Transverse colon (tissue), 4 donors: Measurements from ENCODE around the gene OTUB2.

Source experiments
- POLR2AphosphoS5 ChIP-seq, 3 donors: sonication (generic); formaldehyde crosslinking; IDR thresholded peaks; one replicate each; pipeline ENCODE4 v1.6.1; 2016; ENCODE audit warnings: antibody characterized with exemption in 3 of 3
- TF ChIP-seq, protein P1 (sequence below), 5 experiments: fragments of 200-600 bp in 3 of 5; fragments of 450-650 bp in 2 of 5; sonication (generic) in 3 of 5; IDR thresholded peaks; 1 replicate in 2 of 5; 2 replicates in 3 of 5; pipeline ENCODE4 v1.5.1; 2016 to 2017; ENCODE audit warnings: antibody characterized with exemption in 5 of 5, inconsistent platforms in 3 of 5, mild to moderate bottlenecking in 2 of 5, moderate library complexity in 1 of 5

DNA sequence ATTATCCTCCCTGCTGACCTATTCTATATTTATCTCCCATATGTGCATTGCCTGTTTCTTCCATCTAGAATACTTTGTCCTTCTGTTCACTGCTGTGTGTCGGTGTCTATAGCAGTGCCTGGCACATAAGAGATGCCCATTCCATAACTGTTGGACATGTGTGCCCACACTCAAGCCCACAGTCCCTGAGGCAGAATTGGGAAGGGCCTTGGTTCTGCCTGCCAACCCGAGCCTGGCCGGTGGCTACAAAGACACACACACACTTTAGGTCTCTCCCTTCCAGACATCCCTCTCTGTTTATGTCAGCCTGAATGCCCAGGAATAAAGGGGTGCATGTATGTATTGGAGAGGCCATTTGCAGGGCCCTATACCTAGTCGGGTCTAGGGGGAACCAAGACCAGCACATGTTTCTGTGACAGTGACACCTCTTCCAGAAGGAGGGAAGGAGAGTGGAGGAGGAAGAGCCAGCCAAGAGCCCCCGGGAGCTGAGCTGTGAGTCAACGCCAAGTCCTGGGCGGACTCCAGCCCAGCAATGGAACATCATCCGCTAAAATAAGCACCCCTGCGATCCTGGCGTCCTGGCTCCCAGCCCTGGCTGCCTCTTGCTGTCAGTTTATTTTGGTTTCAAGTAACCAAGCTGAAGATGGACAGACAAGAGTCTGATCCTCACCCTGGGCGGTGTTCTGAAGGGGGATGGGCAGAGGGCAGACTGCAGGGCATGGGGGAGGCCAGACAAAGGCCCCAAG, 45.5 kb upstream of the OTUB2 start:
- TF ChIP-seq POLR2AphosphoS5 (IDR thresholded peaks at IDR 0.05) = peak in 1 of 3 donors; percentile 44
- TF ChIP-seq, protein P1, sequence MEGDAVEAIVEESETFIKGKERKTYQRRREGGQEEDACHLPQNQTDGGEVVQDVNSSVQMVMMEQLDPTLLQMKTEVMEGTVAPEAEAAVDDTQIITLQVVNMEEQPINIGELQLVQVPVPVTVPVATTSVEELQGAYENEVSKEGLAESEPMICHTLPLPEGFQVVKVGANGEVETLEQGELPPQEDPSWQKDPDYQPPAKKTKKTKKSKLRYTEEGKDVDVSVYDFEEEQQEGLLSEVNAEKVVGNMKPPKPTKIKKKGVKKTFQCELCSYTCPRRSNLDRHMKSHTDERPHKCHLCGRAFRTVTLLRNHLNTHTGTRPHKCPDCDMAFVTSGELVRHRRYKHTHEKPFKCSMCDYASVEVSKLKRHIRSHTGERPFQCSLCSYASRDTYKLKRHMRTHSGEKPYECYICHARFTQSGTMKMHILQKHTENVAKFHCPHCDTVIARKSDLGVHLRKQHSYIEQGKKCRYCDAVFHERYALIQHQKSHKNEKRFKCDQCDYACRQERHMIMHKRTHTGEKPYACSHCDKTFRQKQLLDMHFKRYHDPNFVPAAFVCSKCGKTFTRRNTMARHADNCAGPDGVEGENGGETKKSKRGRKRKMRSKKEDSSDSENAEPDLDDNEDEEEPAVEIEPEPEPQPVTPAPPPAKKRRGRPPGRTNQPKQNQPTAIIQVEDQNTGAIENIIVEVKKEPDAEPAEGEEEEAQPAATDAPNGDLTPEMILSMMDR (IDR thresholded peaks at IDR 0.05) = no peak
